ENCODE measurements around the gene BIN1.

- TF ChIP-seq POLR2A (IDR thresholded peaks at IDR 0.05) (no peak), CTCF (IDR thresholded peaks at IDR 0.05 in 4 of 5, conservative IDR thresholded peaks at IDR 0.05 in 1 of 5) (no peak)
Measured at GRCh38 chr2:127095367-127095641, 11.7 kb downstream of the BIN1 start.

Data from gastrocnemius medialis (tissue), 4 donors.